HEK293 (cell line): Measurements from ENCODE around the gene ARPIN.

Source experiments
- CTCF ChIA-PET: fragments of 350-600 bp; formaldehyde crosslinking; extraction: SDS; loops from one replicate; lab custom pipeline; 2021; ENCODE audit warnings: antibody characterized with exemption; lab: Yijun Ruan, JAX
- POLR2A ChIA-PET: fragments of 300-600 bp; formaldehyde crosslinking; extraction: SDS; loops from one replicate; lab custom pipeline; 2020; ENCODE audit warnings: antibody characterized with exemption, inconsistent platforms; lab: Yijun Ruan, JAX
- H3K27ac ChIP-seq: fragments of 200-500 bp; sonication (Bioruptor generic); 2 replicates; pipeline ENCODE4 v1.5.1; 2014; ENCODE audit warnings: low read depth, low read length, control low read depth, inconsistent platforms; ENCODE audit errors: extremely low read depth
- H3K36me3 ChIP-seq, 2 experiments: fragments of 200-500 bp in 1 of 2; sonication (Bioruptor generic) in 1 of 2; 1 replicate in 1 of 2; 2 replicates in 1 of 2; pipeline ENCODE4 v1.5.1; 2014 to 2017; ENCODE audit warnings: inconsistent platforms in 2 of 2, low read length in 2 of 2; ENCODE audit not compliant: control insufficient read depth in 2 of 2, insufficient read depth in 1 of 2
- H3K4me1 ChIP-seq: fragments of 200-500 bp; sonication (Bioruptor generic); 2 replicates; pipeline ENCODE4 v1.5.1; 2014; ENCODE audit warnings: mild to moderate bottlenecking, low read length, inconsistent platforms; ENCODE audit not compliant: control insufficient read depth, insufficient read depth
- H3K4me3 ChIP-seq: 2 replicates; pipeline ENCODE4 v1.5.1; 2011; ENCODE audit warnings: low read depth, mild to moderate bottlenecking, control low read depth, low read length, moderate library complexity
- H3K9me3 ChIP-seq: fragments of 200-500 bp; sonication (Bioruptor generic); 2 replicates; pipeline ENCODE4 v1.5.1; 2014; ENCODE audit warnings: low read depth, low read length, inconsistent platforms; ENCODE audit not compliant: control insufficient read depth, insufficient read depth
- BCL11A ChIP-seq: fragments of 450-650 bp; formaldehyde crosslinking; IDR thresholded peaks from 2 replicates; pipeline ENCODE4 v1.5.1; 2016; ENCODE audit warnings: low read depth, missing biosample characterization, missing genetic modification characterization
- GLI4 ChIP-seq: fragments of 450-650 bp; formaldehyde crosslinking; IDR thresholded peaks from 2 replicates; pipeline ENCODE4 v1.5.1; 2016; ENCODE audit warnings: missing biosample characterization, missing genetic modification characterization
- PRDM2 ChIP-seq: fragments of 450-650 bp; formaldehyde crosslinking; IDR thresholded peaks from 2 replicates; pipeline ENCODE4 v1.5.1; 2016; ENCODE audit warnings: missing biosample characterization, missing genetic modification characterization, borderline replicate concordance
- REST ChIP-seq: fragments of 450-650 bp; formaldehyde crosslinking; IDR thresholded peaks from 2 replicates; pipeline ENCODE4 v1.5.1; 2016; ENCODE audit warnings: missing biosample characterization, missing genetic modification characterization
- ZFP69B ChIP-seq: fragments of 450-650 bp; formaldehyde crosslinking; IDR thresholded peaks from 2 replicates; pipeline ENCODE4 v1.5.1; 2016; ENCODE audit warnings: missing biosample characterization, missing genetic modification characterization
- ZNF157 ChIP-seq: fragments of 450-650 bp; formaldehyde crosslinking; IDR thresholded peaks from 2 replicates; pipeline ENCODE4 v1.5.1; 2016; ENCODE audit warnings: missing biosample characterization, missing genetic modification characterization
- ZNF223 ChIP-seq: fragments of 450-650 bp; formaldehyde crosslinking; IDR thresholded peaks from 2 replicates; pipeline ENCODE4 v1.5.1; 2016; ENCODE audit warnings: missing biosample characterization, missing genetic modification characterization
- ZNF280C ChIP-seq: fragments of 450-650 bp; formaldehyde crosslinking; IDR thresholded peaks from 2 replicates; pipeline ENCODE4 v1.5.1; 2016; ENCODE audit warnings: missing biosample characterization, missing genetic modification characterization
- ZNF292 ChIP-seq: fragments of 450-650 bp; formaldehyde crosslinking; IDR thresholded peaks from 2 replicates; pipeline ENCODE4 v1.5.1; 2016; ENCODE audit warnings: low read depth, missing biosample characterization, missing genetic modification characterization, borderline replicate concordance
- ZNF354C ChIP-seq: fragments of 450-650 bp; formaldehyde crosslinking; IDR thresholded peaks from 2 replicates; pipeline ENCODE4 v1.5.1; 2016; ENCODE audit warnings: missing biosample characterization, missing genetic modification characterization, low read depth, borderline replicate concordance
- ZNF391 ChIP-seq: fragments of 450-650 bp; formaldehyde crosslinking; IDR thresholded peaks from 2 replicates; pipeline ENCODE4 v1.5.1; 2016; ENCODE audit warnings: low read depth, missing biosample characterization, missing genetic modification characterization, borderline replicate concordance
- ZNF585B ChIP-seq: fragments of 450-650 bp; formaldehyde crosslinking; IDR thresholded peaks from 2 replicates; pipeline ENCODE4 v1.5.1; 2016; ENCODE audit warnings: missing biosample characterization, missing genetic modification characterization
- ZNF596 ChIP-seq: fragments of 450-650 bp; IDR thresholded peaks from 2 replicates; pipeline ENCODE4 v1.5.0; 2018; ENCODE audit warnings: missing biosample characterization, mild to moderate bottlenecking, missing genetic modification characterization, moderate library complexity
- ZNF629 ChIP-seq: fragments of 450-650 bp; formaldehyde crosslinking; IDR thresholded peaks from 2 replicates; pipeline ENCODE4 v1.5.1; 2017; ENCODE audit warnings: missing biosample characterization, missing genetic modification characterization
- ZNF664 ChIP-seq: fragments of 450-650 bp; formaldehyde crosslinking; IDR thresholded peaks from 2 replicates; pipeline ENCODE4 v1.5.1; 2016; ENCODE audit warnings: missing biosample characterization, missing genetic modification characterization
- ZNF677 ChIP-seq: fragments of 450-650 bp; IDR thresholded peaks from 2 replicates; pipeline ENCODE4 v1.5.0; 2018; ENCODE audit warnings: missing biosample characterization, mild to moderate bottlenecking, missing genetic modification characterization, moderate library complexity
- ZNF792 ChIP-seq: fragments of 450-650 bp; formaldehyde crosslinking; IDR thresholded peaks from 2 replicates; pipeline ENCODE4 v1.5.1; 2016; ENCODE audit warnings: missing biosample characterization, missing genetic modification characterization
- ZSCAN5A ChIP-seq: fragments of 450-650 bp; formaldehyde crosslinking; IDR thresholded peaks from 2 replicates; pipeline ENCODE4 v1.5.1; 2016; ENCODE audit warnings: missing biosample characterization, missing genetic modification characterization
- ZXDB ChIP-seq: fragments of 450-650 bp; formaldehyde crosslinking; IDR thresholded peaks from 2 replicates; pipeline ENCODE4 v1.5.1; 2016; ENCODE audit warnings: missing biosample characterization, missing genetic modification characterization

ARPIN gene

GRCh38 chr15:89848970-89849292 lies 63.8 kb downstream of the ARPIN start (continued):
- TF ChIP-seq ZNF391 (tag by site-specific recombination), result no peak
- TF ChIP-seq, all 188 proteins: peak for 0

GRCh38 chr15:89847101-89847500 lies 65.7 kb downstream of the ARPIN start:
- H3K27ac ChIP-seq, result no peak overlapping the region
- ChIA-PET POLR2A (no interaction called here), CTCF (interaction anchor here (1.1 to 5.7 kb wide), 2 partner anchors 8 to 27 kb away, joined by 3 to 29 read pairs; no protein-coding TSS in a partner anchor)
- peaks cover 17 to 36% of the 10 kb centered on the region in 2 experiments for H3K36me3 ChIP-seq
- no peaks in the 10 kb centered on the region for H3K9me3 ChIP-seq
- H3K4me1 ChIP-seq, result no peaks in the 10 kb centered on the region
- TF ChIP-seq ZSCAN5A (tag by site-specific recombination) (no peak), ZXDB (tag by site-specific recombination) (no peak), ZNF223 (tag by site-specific recombination) (no peak), BCL11A (tag by site-specific recombination) (no peak), GLI4 (no peak), ZNF157 (no peak), ZNF292 (tag by site-specific recombination) (no peak), ZFP69B (tag by site-specific recombination) (no peak)
- H3K4me3 ChIP-seq, result no peak overlapping the region

GRCh38 chr15:89845305-89845893 lies 67.4 kb downstream of the ARPIN start:
- no peak overlapping the region for H3K4me3 ChIP-seq
- H3K4me1 ChIP-seq, result no peaks in the 10 kb centered on the region
- CTCF ChIA-PET, result interaction anchor here (1.0 to 5.7 kb wide), 2 partner anchors 19 to 29 kb away, joined by 4 to 29 read pairs; no protein-coding TSS in a partner anchor
- no peak overlapping the region for H3K27ac ChIP-seq
- H3K36me3 ChIP-seq, result peaks cover 12 to 37% of the 10 kb centered on the region in 2 experiments
- POLR2A ChIA-PET, result no interaction called here
- no peaks in the 10 kb centered on the region for H3K9me3 ChIP-seq
- no peak for TF ChIP-seq ZNF664 (tag by site-specific recombination)
- TF ChIP-seq ZNF792 (tag by site-specific recombination), result no peak
- TF ChIP-seq ZNF629 (tag by site-specific recombination), result no peak
- no peak for TF ChIP-seq ZNF585B
- TF ChIP-seq PRDM2, result no peak
- TF ChIP-seq ZNF280C (tag by site-specific recombination), result no peak
- TF ChIP-seq ZNF354C (tag by site-specific recombination), result no peak
- no peak for TF ChIP-seq ZNF596
- no peak for TF ChIP-seq REST (tag by site-specific recombination)
- no peak for TF ChIP-seq ZNF677 (tag by site-specific recombination)
